Sigmoid colon (tissue), 4 donors: ENCODE results near the gene ANKRD13C.

Experiments
- EP300 ChIP-seq, 4 donors: sonication (generic); formaldehyde crosslinking; IDR thresholded peaks; one replicate each; pipeline ENCODE4 v1.6.1; 2017; ENCODE audit warnings: antibody characterized with exemption in 4 of 4
- POLR2A ChIP-seq, 2 donors: fragments of 450-650 bp; IDR thresholded peaks; one replicate each; pipeline ENCODE4 v1.6.1; 2016; ENCODE audit warnings: antibody characterized with exemption in 2 of 2, mild to moderate bottlenecking in 2 of 2, moderate library complexity in 2 of 2
- TF ChIP-seq, protein P1 (sequence below), 4 experiments: fragments of 450-650 bp in 3 of 4; fragments of 200-600 bp in 1 of 4; IDR thresholded peaks; one replicate each; pipeline ENCODE4 v1.5.1; 2016 to 2019; ENCODE audit warnings: antibody characterized with exemption in 4 of 4, mild to moderate bottlenecking in 3 of 4, moderate library complexity in 2 of 4

DNA sequence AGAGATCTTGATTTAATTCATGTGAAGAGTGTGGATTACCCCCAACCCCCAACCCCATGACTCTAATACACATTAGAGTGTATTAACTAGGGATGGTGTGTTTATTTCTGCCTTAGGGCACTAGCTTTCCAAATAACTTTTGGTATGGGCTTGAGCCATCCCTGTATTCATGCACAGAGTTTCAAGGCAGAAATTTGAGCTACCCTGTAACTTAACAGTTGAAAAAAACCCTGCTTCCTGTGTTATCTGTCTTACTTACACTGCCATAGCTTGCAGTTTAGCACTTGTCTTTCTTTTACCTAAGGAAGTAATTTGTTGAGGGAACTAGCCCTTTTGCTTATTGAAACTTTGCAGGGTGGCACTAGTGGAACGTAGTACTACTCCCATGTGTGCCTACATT, 127.1 kb downstream of the ANKRD13C start:
- TF ChIP-seq, protein P1, sequence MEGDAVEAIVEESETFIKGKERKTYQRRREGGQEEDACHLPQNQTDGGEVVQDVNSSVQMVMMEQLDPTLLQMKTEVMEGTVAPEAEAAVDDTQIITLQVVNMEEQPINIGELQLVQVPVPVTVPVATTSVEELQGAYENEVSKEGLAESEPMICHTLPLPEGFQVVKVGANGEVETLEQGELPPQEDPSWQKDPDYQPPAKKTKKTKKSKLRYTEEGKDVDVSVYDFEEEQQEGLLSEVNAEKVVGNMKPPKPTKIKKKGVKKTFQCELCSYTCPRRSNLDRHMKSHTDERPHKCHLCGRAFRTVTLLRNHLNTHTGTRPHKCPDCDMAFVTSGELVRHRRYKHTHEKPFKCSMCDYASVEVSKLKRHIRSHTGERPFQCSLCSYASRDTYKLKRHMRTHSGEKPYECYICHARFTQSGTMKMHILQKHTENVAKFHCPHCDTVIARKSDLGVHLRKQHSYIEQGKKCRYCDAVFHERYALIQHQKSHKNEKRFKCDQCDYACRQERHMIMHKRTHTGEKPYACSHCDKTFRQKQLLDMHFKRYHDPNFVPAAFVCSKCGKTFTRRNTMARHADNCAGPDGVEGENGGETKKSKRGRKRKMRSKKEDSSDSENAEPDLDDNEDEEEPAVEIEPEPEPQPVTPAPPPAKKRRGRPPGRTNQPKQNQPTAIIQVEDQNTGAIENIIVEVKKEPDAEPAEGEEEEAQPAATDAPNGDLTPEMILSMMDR (IDR thresholded peaks at IDR 0.05) = no peak
- TF ChIP-seq POLR2A (IDR thresholded peaks at IDR 0.05) (no peak), EP300 (IDR thresholded peaks at IDR 0.05) (no peak)
